ENCODE results near the gene FASTKD1.

Gene FASTKD1

DNA sequence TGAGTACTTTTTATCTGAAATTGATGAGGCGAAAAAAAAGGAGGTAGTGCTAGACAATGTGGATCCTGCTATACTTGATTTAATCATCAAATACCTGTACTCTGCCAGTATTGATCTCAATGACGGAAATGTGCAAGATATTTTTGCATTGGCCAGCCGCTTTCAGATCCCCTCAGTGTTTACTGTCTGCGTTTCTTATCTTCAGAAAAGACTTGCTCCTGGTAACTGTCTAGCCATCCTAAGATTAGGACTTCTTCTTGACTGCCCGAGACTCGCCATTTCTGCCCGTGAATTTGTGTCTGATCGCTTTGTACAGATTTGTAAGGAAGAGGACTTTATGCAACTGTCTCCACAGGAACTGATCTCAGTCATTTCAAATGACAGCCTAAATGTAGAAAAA, 63.7 kb downstream of the FASTKD1 start:
- no peak overlapping the region for H2AFZ ChIP-seq (ENCODE audit: low read depth, low read length)
- no peaks in the 10 kb centered on the region for H3K27me3 ChIP-seq (ENCODE audit: insufficient read depth, low read length, poor library complexity)
- H3K4me2 ChIP-seq (ENCODE audit: insufficient read depth, low read length) = no peak overlapping the region
- H3K9me3 ChIP-seq (ENCODE audit: insufficient read depth, low read length, severe bottlenecking) = no peaks in the 10 kb centered on the region
- TF ChIP-seq, protein P1, sequence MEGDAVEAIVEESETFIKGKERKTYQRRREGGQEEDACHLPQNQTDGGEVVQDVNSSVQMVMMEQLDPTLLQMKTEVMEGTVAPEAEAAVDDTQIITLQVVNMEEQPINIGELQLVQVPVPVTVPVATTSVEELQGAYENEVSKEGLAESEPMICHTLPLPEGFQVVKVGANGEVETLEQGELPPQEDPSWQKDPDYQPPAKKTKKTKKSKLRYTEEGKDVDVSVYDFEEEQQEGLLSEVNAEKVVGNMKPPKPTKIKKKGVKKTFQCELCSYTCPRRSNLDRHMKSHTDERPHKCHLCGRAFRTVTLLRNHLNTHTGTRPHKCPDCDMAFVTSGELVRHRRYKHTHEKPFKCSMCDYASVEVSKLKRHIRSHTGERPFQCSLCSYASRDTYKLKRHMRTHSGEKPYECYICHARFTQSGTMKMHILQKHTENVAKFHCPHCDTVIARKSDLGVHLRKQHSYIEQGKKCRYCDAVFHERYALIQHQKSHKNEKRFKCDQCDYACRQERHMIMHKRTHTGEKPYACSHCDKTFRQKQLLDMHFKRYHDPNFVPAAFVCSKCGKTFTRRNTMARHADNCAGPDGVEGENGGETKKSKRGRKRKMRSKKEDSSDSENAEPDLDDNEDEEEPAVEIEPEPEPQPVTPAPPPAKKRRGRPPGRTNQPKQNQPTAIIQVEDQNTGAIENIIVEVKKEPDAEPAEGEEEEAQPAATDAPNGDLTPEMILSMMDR (IDR thresholded peaks at IDR 0.05; ENCODE audit: borderline replicate concordance, extremely low read depth, low read length, poor library complexity, severe bottlenecking) = no peak
- TF ChIP-seq EZH2 (IDR thresholded peaks at IDR 0.05; ENCODE audit: borderline replicate concordance, low read depth, low read length, severe bottlenecking) = no peak
- no peaks in the 10 kb centered on the region for H3K79me2 ChIP-seq (ENCODE audit: insufficient read depth, low read length)
- no peak overlapping the region for H3K4me3 ChIP-seq (ENCODE audit: low read depth in 1 of 2, low read length in 2 of 2)
- ATAC-seq (ENCODE audit: insufficient read depth, low read depth) = no peak
- no peaks in the 10 kb centered on the region for H3K36me3 ChIP-seq (ENCODE audit: insufficient read depth, low read length)
- H3K4me1 ChIP-seq (ENCODE audit: insufficient read depth, low read length) = no peaks in the 10 kb centered on the region
- no peak overlapping the region for H3K27ac ChIP-seq (ENCODE audit: low read length)
- no peak for DNase-seq
- no peaks in the 10 kb centered on the region for H4K20me1 ChIP-seq (ENCODE audit: insufficient read depth, low read length)
- H3K9ac ChIP-seq (ENCODE audit: low read depth, low read length) = no peak overlapping the region

DNA sequence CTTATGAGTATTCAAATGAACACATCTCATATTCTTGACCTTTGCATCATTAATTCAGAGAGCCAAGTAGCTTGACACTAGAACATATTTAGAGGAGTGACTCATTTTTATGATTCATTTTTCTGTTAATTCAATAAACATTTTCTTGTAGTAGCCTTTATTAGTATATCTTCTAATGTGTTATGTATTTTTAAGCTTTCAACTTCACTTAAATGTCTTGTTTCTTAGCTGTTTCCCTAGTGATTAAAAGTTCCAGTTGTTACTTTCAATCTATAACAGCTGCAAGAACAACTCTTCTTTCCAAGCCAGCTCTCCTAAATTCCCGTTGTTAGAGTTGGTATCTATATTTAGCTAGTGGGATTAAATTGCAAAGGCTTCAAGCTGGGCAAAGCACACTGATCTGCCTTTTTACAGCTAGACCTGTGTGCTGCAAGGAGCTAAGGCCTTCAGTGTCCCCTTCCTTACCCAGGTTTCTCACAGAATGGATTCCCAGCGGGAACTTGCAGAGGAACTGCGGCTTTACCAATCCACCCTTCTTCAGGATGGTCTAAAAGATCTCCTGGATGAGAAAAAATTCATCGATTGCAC, 64.3 kb downstream of the FASTKD1 start, which contains the start of gene KLHL41:
KLHL41 (plus strand) TSS at position 405 of the 588 bp plus-strand sequence; CDS start at position 482, 77 bp downstream.
- H3K27me3 ChIP-seq (ENCODE audit: insufficient read depth, low read length, poor library complexity) = no peaks in the 10 kb centered on the region
- no peak within 1 kb of the TSS for H3K9ac ChIP-seq (ENCODE audit: low read depth, low read length)
- no peak within 1 kb of the TSS for H3K4me2 ChIP-seq (ENCODE audit: insufficient read depth, low read length)
- H3K36me3 ChIP-seq (ENCODE audit: insufficient read depth, low read length) = no peaks in the 10 kb centered on the region
- no peaks in the 10 kb centered on the region for H3K79me2 ChIP-seq (ENCODE audit: insufficient read depth, low read length)
- H3K4me1 ChIP-seq (ENCODE audit: insufficient read depth, low read length) = no peaks in the 10 kb centered on the region
- H3K4me3 ChIP-seq (ENCODE audit: low read depth in 1 of 2, low read length in 2 of 2) = no peak within 1 kb of the TSS
- H2AFZ ChIP-seq (ENCODE audit: low read depth, low read length) = no peak within 1 kb of the TSS
- TF ChIP-seq, protein P1 (IDR thresholded peaks at IDR 0.05; ENCODE audit: borderline replicate concordance, extremely low read depth, low read length, poor library complexity, severe bottlenecking) = no peak
- no peaks in the 10 kb centered on the region for H3K9me3 ChIP-seq (ENCODE audit: insufficient read depth, low read length, severe bottlenecking)
- H3K27ac ChIP-seq (ENCODE audit: low read length) = no peak within 1 kb of the TSS
- no peaks in the 10 kb centered on the region for H4K20me1 ChIP-seq (ENCODE audit: insufficient read depth, low read length)
- DNase-seq = no peak
- ATAC-seq (ENCODE audit: insufficient read depth, low read depth) = no peak

DNA sequence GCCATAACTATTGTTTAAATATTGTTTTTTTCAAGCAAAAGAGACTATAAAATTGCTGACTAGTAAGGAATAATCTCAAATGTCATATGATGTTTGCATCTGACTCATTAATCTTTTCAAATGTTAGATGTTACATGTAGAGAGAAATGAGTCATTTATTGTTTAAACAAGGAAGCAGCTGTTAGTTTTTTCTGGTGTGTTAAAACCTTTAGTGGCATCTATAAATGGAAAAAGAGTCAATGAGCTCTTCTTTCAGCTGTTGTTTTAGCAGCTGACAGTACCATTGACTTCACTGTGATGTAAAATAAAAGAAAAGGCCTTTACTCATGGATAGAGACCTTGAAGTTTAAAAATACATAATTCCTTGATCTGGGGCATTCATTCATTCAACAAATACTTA, 66.0 kb downstream of the FASTKD1 start:
- H3K36me3 ChIP-seq (ENCODE audit: insufficient read depth, low read length) = no peaks in the 10 kb centered on the region
- no peak overlapping the region for H3K27ac ChIP-seq (ENCODE audit: low read length)
- H4K20me1 ChIP-seq (ENCODE audit: insufficient read depth, low read length) = no peaks in the 10 kb centered on the region
- H3K4me2 ChIP-seq (ENCODE audit: insufficient read depth, low read length) = no peak overlapping the region
- H3K79me2 ChIP-seq (ENCODE audit: insufficient read depth, low read length) = no peaks in the 10 kb centered on the region
- ATAC-seq (ENCODE audit: insufficient read depth, low read depth) = no peak
- no peak overlapping the region for H2AFZ ChIP-seq (ENCODE audit: low read depth, low read length)
- H3K4me1 ChIP-seq (ENCODE audit: insufficient read depth, low read length) = no peaks in the 10 kb centered on the region
- no peaks in the 10 kb centered on the region for H3K27me3 ChIP-seq (ENCODE audit: insufficient read depth, low read length, poor library complexity)
- no peak overlapping the region for H3K4me3 ChIP-seq (ENCODE audit: low read depth in 1 of 2, low read length in 2 of 2)
- H3K9ac ChIP-seq (ENCODE audit: low read depth, low read length) = no peak overlapping the region
- TF ChIP-seq, protein P1 (IDR thresholded peaks at IDR 0.05; ENCODE audit: borderline replicate concordance, extremely low read depth, low read length, poor library complexity, severe bottlenecking) = no peak
- TF ChIP-seq EZH2 (IDR thresholded peaks at IDR 0.05; ENCODE audit: borderline replicate concordance, low read depth, low read length, severe bottlenecking) = no peak
- DNase-seq = no peak
- H3K9me3 ChIP-seq (ENCODE audit: insufficient read depth, low read length, severe bottlenecking) = no peaks in the 10 kb centered on the region

DNA sequence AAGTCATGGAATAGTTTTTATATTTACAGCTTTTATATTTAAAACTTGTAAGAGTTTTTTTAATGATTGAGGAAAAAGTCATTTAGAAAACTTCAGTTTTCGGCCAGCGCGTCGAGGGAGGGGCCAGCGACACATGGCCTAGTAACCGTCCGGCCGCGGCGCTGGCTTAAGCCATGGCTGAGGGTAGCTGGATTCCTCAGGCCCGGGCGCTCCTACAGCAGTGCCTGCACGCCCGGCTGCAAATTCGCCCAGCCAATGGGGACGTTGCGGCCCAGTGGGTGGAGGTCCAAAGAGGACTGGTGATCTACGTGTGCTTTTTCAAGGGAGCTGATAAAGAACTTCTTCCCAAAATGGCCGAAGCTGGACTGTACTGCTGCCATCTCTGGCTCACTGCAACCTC, 69.0 kb downstream of the FASTKD1 start:
- Histone ChIP-seq H3K4me1 (ENCODE audit: insufficient read depth, low read length) (no peaks in the 10 kb centered on the region), H3K9me3 (ENCODE audit: insufficient read depth, low read length, severe bottlenecking) (no peaks in the 10 kb centered on the region), H3K4me2 (ENCODE audit: insufficient read depth, low read length) (no peak overlapping the region), H3K36me3 (ENCODE audit: insufficient read depth, low read length) (no peaks in the 10 kb centered on the region), H2AFZ (ENCODE audit: low read depth, low read length) (no peak overlapping the region), H3K27ac (ENCODE audit: low read length) (no peak overlapping the region), H3K27me3 (ENCODE audit: insufficient read depth, low read length, poor library complexity) (no peaks in the 10 kb centered on the region), H3K4me3 (ENCODE audit: low read depth in 1 of 2, low read length in 2 of 2) (no peak overlapping the region), H3K79me2 (ENCODE audit: insufficient read depth, low read length) (no peaks in the 10 kb centered on the region), H3K9ac (ENCODE audit: low read depth, low read length) (no peak overlapping the region), H4K20me1 (ENCODE audit: insufficient read depth, low read length) (no peaks in the 10 kb centered on the region)
- ATAC-seq (ENCODE audit: insufficient read depth, low read depth) = no peak
- no peak for DNase-seq
- TF ChIP-seq EZH2 (IDR thresholded peaks at IDR 0.05; ENCODE audit: borderline replicate concordance, low read depth, low read length, severe bottlenecking) = no peak
- TF ChIP-seq, protein P1 (IDR thresholded peaks at IDR 0.05; ENCODE audit: borderline replicate concordance, extremely low read depth, low read length, poor library complexity, severe bottlenecking) = no peak

Data from DND-41 (cell line).